WTC11 (cell line): ENCODE results near the gene PSMF1. TPM values are rescaled to one million over a fixed set of nuclear protein-coding genes. Genes with fewer than 3 reads are reported as not detected.

Experiments
- ATAC-seq: fragments of 200-7000 bp; cut with Tn5 transposase; 2 replicates; pipeline ENCODE4 v1.10.0; 2021; ENCODE audit warnings: mild to moderate bottlenecking, moderate library complexity
- CTCF ChIA-PET: fragments of 300-600 bp; sonication (Branson Sonifier 250); formaldehyde crosslinking; loops from one replicate; lab custom pipeline; 2021; ENCODE audit warnings: antibody characterized with exemption; lab: Charles Lee
- POLR2A ChIA-PET: fragments of 350-600 bp; sonication (Branson Sonifier 250); formaldehyde crosslinking; loops from one replicate; lab custom pipeline; 2021; ENCODE audit warnings: antibody characterized with exemption; lab: Charles Lee
- DNase-seq: peaks from one replicate; pipeline ENCODE4 v3.0.0; 2021; ENCODE audit warnings: low spot score
- H3K27ac Mint-ChIP-seq: 2 replicates; pipeline ENCODE4 v1.8.0; 2021; ENCODE audit warnings: mixed read lengths
- H3K27me3 Mint-ChIP-seq: 2 replicates; pipeline ENCODE4 v1.8.0; 2021; ENCODE audit warnings: low read depth, mild to moderate bottlenecking, moderate library complexity, mixed read lengths
- H3K36me3 Mint-ChIP-seq: 2 replicates; pipeline ENCODE4 v1.8.0; 2021; ENCODE audit warnings: mixed read lengths
- H3K4me1 Mint-ChIP-seq: 2 replicates; pipeline ENCODE4 v1.8.0; 2022; ENCODE audit warnings: mixed read lengths
- H3K4me3 Mint-ChIP-seq: 2 replicates; pipeline ENCODE4 v1.8.0; 2021; ENCODE audit warnings: mild to moderate bottlenecking, moderate library complexity, mixed read lengths
- H3K9me3 Mint-ChIP-seq: 2 replicates; pipeline ENCODE4 v1.8.0; 2021; ENCODE audit warnings: mixed read lengths
- CREB1 ChIP-seq: sonication (generic); formaldehyde crosslinking; IDR thresholded peaks from 2 replicates; pipeline ENCODE4 v1.8.0; 2023; ENCODE audit warnings: mild to moderate bottlenecking, missing genetic modification reagents
- CREM ChIP-seq: sonication (generic); formaldehyde crosslinking; IDR thresholded peaks from 2 replicates; pipeline ENCODE4 v1.8.1; 2022; ENCODE audit warnings: mild to moderate bottlenecking, missing genetic modification reagents, moderate library complexity
- ELF4 ChIP-seq: sonication (generic); formaldehyde crosslinking; IDR thresholded peaks from 2 replicates; pipeline ENCODE4 v1.8.1; 2022; ENCODE audit warnings: low read depth, mild to moderate bottlenecking, moderate library complexity, missing genetic modification reagents
- EMX1 ChIP-seq: fragments of 250-450 bp; sonication (Bioruptor Pico); IDR thresholded peaks from 2 replicates; pipeline ENCODE4 v1.8.0; 2021; ENCODE audit warnings: mild to moderate bottlenecking
- FOXP1 ChIP-seq: sonication (generic); formaldehyde crosslinking; IDR thresholded peaks from 2 replicates; pipeline ENCODE4 v1.8.0; 2022; ENCODE audit warnings: missing genetic modification reagents, mild to moderate bottlenecking, moderate library complexity, borderline replicate concordance
- GABPB1 ChIP-seq: sonication (generic); formaldehyde crosslinking; IDR thresholded peaks from 2 replicates; pipeline ENCODE4 v1.8.1; 2023; ENCODE audit warnings: mild to moderate bottlenecking, missing genetic modification reagents
- JAZF1 ChIP-seq: fragments of 250-450 bp; sonication (Bioruptor Pico); IDR thresholded peaks from 2 replicates; pipeline ENCODE4 v1.9.0; 2021; ENCODE audit warnings: moderate library complexity, mild to moderate bottlenecking, inconsistent platforms
- NFYB ChIP-seq: sonication (generic); formaldehyde crosslinking; conservative IDR thresholded peaks from 2 replicates; pipeline ENCODE4 v1.8.0; 2022; ENCODE audit warnings: low read depth, missing genetic modification reagents
- TEAD1 ChIP-seq: sonication (generic); formaldehyde crosslinking; IDR thresholded peaks from 2 replicates; pipeline ENCODE4 v1.8.0; 2022; ENCODE audit warnings: mild to moderate bottlenecking, missing genetic modification reagents
- ZNF121 ChIP-seq: sonication (generic); formaldehyde crosslinking; IDR thresholded peaks from 2 replicates; pipeline ENCODE4 v1.8.0; 2023; ENCODE audit warnings: missing genetic modification reagents
- ZNF138 ChIP-seq: sonication (generic); formaldehyde crosslinking; conservative IDR thresholded peaks from 2 replicates; pipeline ENCODE4 v1.8.1; 2022; ENCODE audit warnings: mild to moderate bottlenecking, moderate library complexity, missing genetic modification reagents
- total RNA-seq: library from RNA; stranded (reverse); gene quantifications from 3 replicates; pipeline ENCODE4 v1.2.3, GENCODE V29; 2021
- TF ChIP-seq, protein P1 (sequence below): sonication (generic); formaldehyde crosslinking; IDR thresholded peaks from 2 replicates; pipeline ENCODE4 v1.8.1; 2022; ENCODE audit warnings: mild to moderate bottlenecking, moderate library complexity, missing genetic modification reagents
- TF ChIP-seq, protein P2 (sequence below): sonication (generic); formaldehyde crosslinking; IDR thresholded peaks from 2 replicates; pipeline ENCODE4 v1.8.1; 2023; ENCODE audit warnings: mild to moderate bottlenecking, missing genetic modification reagents
- TF ChIP-seq, protein P3 (sequence below): sonication (generic); formaldehyde crosslinking; IDR thresholded peaks from 2 replicates; pipeline ENCODE4 v1.8.1; 2022; ENCODE audit warnings: low read depth, missing genetic modification reagents, borderline replicate concordance
- TF ChIP-seq, protein P4 (sequence below): sonication (generic); formaldehyde crosslinking; IDR thresholded peaks from 2 replicates; pipeline ENCODE4 v1.8.0; 2022; ENCODE audit warnings: mild to moderate bottlenecking, missing genetic modification reagents
- TF ChIP-seq, protein P5 (sequence below): sonication (generic); formaldehyde crosslinking; IDR thresholded peaks from 2 replicates; pipeline ENCODE4 v1.8.1; 2023; ENCODE audit warnings: mild to moderate bottlenecking, moderate library complexity, missing genetic modification reagents
- TF ChIP-seq, protein P6 (sequence below): sonication (generic); formaldehyde crosslinking; IDR thresholded peaks from 2 replicates; pipeline ENCODE4 v1.8.1; 2023; ENCODE audit warnings: mild to moderate bottlenecking, missing genetic modification reagents
- TF ChIP-seq, protein P7 (sequence below): fragments of 250-450 bp; sonication (Bioruptor Pico); IDR thresholded peaks from 2 replicates; pipeline ENCODE4 v2.1.2; 2022; ENCODE audit warnings: mild to moderate bottlenecking, moderate library complexity
- TF ChIP-seq, protein P8 (sequence below): sonication (generic); formaldehyde crosslinking; IDR thresholded peaks from 2 replicates; pipeline ENCODE4 v1.8.1; 2023; ENCODE audit warnings: mild to moderate bottlenecking, missing genetic modification reagents, moderate library complexity

Gene PSMF1
- total RNA-seq, 1 experiment from 2014 or later, result 113 TPM

DNA sequence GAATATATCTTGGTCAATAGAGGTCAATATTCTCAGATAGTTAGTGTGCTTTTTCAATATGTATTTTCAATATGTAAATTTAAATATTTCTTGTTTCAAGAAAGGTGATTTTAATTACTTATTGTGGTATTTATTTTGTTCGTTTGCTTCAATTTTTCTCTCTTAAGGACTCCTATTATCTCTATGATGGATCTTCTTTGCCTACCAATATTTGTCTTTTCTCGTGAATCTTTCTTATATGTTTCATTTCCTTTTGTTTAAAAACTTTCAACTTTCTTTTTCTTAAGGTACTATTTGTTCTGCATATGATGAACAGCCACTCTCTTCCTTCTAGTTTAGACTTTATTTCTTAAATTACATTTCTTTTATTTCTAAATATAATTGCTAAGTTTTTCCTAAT, 46.1 kb upstream of the PSMF1 start:
- peaks cover 25% of the 10 kb centered on the region; the same call in 1 of the 2 replicates for H3K9me3 Mint-ChIP-seq
- ChIA-PET CTCF (no interaction called here), POLR2A (no interaction called here)
- peaks cover 7% of the 10 kb centered on the region for H3K4me1 Mint-ChIP-seq
- H3K4me3 Mint-ChIP-seq, result no peak overlapping the region
- no peak overlapping the region for H3K27ac Mint-ChIP-seq
- H3K27me3 Mint-ChIP-seq, result peaks cover 13% of the 10 kb centered on the region
- TF ChIP-seq JAZF1 (CRISPR knock-in tag) (no peak), CREB1 (CRISPR knock-in tag) (no peak), NFYB (CRISPR knock-in tag) (no peak), GABPB1 (CRISPR knock-in tag) (no peak), CREM (CRISPR knock-in tag) (no peak), EMX1 (CRISPR knock-in tag) (no peak)
- TF ChIP-seq, protein P1, sequence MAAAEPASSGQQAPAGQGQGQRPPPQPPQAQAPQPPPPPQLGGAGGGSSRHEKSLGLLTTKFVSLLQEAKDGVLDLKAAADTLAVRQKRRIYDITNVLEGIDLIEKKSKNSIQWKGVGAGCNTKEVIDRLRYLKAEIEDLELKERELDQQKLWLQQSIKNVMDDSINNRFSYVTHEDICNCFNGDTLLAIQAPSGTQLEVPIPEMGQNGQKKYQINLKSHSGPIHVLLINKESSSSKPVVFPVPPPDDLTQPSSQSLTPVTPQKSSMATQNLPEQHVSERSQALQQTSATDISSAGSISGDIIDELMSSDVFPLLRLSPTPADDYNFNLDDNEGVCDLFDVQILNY (CRISPR knock-in tag), result no peak
- TF ChIP-seq, protein P2, sequence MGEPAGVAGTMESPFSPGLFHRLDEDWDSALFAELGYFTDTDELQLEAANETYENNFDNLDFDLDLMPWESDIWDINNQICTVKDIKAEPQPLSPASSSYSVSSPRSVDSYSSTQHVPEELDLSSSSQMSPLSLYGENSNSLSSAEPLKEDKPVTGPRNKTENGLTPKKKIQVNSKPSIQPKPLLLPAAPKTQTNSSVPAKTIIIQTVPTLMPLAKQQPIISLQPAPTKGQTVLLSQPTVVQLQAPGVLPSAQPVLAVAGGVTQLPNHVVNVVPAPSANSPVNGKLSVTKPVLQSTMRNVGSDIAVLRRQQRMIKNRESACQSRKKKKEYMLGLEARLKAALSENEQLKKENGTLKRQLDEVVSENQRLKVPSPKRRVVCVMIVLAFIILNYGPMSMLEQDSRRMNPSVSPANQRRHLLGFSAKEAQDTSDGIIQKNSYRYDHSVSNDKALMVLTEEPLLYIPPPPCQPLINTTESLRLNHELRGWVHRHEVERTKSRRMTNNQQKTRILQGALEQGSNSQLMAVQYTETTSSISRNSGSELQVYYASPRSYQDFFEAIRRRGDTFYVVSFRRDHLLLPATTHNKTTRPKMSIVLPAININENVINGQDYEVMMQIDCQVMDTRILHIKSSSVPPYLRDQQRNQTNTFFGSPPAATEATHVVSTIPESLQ (CRISPR knock-in tag), result no peak
- TF ChIP-seq, protein P3, sequence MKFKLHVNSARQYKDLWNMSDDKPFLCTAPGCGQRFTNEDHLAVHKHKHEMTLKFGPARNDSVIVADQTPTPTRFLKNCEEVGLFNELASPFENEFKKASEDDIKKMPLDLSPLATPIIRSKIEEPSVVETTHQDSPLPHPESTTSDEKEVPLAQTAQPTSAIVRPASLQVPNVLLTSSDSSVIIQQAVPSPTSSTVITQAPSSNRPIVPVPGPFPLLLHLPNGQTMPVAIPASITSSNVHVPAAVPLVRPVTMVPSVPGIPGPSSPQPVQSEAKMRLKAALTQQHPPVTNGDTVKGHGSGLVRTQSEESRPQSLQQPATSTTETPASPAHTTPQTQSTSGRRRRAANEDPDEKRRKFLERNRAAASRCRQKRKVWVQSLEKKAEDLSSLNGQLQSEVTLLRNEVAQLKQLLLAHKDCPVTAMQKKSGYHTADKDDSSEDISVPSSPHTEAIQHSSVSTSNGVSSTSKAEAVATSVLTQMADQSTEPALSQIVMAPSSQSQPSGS, result no peak
- TF ChIP-seq, protein P4, sequence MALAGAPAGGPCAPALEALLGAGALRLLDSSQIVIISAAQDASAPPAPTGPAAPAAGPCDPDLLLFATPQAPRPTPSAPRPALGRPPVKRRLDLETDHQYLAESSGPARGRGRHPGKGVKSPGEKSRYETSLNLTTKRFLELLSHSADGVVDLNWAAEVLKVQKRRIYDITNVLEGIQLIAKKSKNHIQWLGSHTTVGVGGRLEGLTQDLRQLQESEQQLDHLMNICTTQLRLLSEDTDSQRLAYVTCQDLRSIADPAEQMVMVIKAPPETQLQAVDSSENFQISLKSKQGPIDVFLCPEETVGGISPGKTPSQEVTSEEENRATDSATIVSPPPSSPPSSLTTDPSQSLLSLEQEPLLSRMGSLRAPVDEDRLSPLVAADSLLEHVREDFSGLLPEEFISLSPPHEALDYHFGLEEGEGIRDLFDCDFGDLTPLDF, result no peak
- TF ChIP-seq, all 79 proteins: peak for 0
- no peaks in the 10 kb centered on the region; the same call in 1 of the 2 replicates for H3K36me3 Mint-ChIP-seq
- DNase-seq (no peak), ATAC-seq (no peak)

DNA sequence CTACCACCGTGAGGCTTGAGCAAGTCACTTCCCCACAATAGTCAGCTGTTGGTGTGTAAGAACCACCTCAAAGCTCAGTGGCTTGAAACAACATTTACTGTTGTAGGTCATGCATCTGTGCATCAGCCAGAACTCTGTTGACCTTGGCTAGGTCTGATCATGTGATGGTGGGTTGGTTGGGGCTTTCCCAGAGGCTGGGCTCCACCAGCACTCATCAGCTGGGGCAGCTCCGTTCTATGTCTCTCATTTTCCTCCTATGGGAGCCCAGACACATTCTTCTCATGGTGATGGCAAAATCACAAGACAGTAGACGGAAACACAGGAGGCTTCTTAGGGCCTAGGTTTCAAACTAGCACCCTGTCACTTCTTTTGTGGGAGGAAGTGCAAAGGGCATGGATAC, 42.8 kb upstream of the PSMF1 start:
- no peak for ATAC-seq
- H3K4me1 Mint-ChIP-seq, result peaks cover 7% of the 10 kb centered on the region

DNA sequence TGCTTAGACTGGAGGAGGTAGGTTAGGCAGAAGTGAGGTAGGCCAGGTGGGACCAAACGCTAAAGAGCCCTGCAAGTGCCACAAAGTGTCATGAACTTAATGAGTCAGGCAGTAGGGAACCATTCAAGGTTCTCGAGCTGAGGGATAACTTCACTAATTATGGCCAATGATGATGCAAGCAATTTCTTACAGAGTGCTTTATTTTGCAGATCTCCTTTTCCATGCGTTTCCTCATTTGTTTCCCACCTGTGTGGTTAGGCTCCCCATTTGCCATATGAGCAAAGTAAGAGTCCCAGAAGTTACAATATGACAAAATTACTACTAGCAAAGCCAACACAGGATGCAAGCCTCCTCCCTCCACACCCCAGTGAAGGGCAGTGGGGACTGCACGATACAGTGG, 36.5 kb upstream of the PSMF1 start:
- H3K9me3 Mint-ChIP-seq, result peaks cover 18% of the 10 kb centered on the region
- peaks cover 7% of the 10 kb centered on the region for H3K4me1 Mint-ChIP-seq
- POLR2A ChIA-PET, result no interaction called here
- CTCF ChIA-PET, result no interaction called here
- 0 out of 2 replicates have a peak, but pooled peaks cover 3% of the 10 kb centered on the region for H3K27me3 Mint-ChIP-seq
- no peak overlapping the region for H3K4me3 Mint-ChIP-seq
- DNase-seq (no peak), ATAC-seq (no peak)
- H3K36me3 Mint-ChIP-seq, result 0 out of 2 replicates have a peak, but pooled peaks cover 3% of the 10 kb centered on the region
- no peak overlapping the region for H3K27ac Mint-ChIP-seq
- TF ChIP-seq TEAD1 (CRISPR knock-in tag) (no peak), ZNF121 (CRISPR knock-in tag) (no peak), ZNF138 (CRISPR knock-in tag) (no peak), ELF4 (CRISPR knock-in tag) (no peak), FOXP1 (CRISPR knock-in tag) (no peak)
- TF ChIP-seq, protein P5, sequence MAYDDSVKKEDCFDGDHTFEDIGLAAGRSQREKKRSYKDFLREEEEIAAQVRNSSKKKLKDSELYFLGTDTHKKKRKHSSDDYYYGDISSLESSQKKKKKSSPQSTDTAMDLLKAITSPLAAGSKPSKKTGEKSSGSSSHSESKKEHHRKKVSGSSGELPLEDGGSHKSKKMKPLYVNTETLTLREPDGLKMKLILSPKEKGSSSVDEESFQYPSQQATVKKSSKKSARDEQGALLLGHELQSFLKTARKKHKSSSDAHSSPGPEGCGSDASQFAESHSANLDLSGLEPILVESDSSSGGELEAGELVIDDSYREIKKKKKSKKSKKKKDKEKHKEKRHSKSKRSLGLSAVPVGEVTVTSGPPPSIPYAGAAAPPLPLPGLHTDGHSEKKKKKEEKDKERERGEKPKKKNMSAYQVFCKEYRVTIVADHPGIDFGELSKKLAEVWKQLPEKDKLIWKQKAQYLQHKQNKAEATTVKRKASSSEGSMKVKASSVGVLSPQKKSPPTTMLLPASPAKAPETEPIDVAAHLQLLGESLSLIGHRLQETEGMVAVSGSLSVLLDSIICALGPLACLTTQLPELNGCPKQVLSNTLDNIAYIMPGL, result no peak
- TF ChIP-seq, protein P6, sequence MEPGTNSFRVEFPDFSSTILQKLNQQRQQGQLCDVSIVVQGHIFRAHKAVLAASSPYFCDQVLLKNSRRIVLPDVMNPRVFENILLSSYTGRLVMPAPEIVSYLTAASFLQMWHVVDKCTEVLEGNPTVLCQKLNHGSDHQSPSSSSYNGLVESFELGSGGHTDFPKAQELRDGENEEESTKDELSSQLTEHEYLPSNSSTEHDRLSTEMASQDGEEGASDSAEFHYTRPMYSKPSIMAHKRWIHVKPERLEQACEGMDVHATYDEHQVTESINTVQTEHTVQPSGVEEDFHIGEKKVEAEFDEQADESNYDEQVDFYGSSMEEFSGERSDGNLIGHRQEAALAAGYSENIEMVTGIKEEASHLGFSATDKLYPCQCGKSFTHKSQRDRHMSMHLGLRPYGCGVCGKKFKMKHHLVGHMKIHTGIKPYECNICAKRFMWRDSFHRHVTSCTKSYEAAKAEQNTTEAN, result no peak

More for the DNA sequence above, 42.8 kb upstream of the PSMF1 start:
- Mint-ChIP-seq H3K9me3 (peaks cover 17% of the 10 kb centered on the region; the same call in 1 of the 2 replicates), H3K27ac (no peak overlapping the region), H3K36me3 (no peaks in the 10 kb centered on the region; the same call in 1 of the 2 replicates), H3K27me3 (peaks cover 3% of the 10 kb centered on the region), H3K4me3 (no peak overlapping the region)
- DNase-seq, result no peak
- CTCF ChIA-PET, result no interaction called here
- TF ChIP-seq, protein P7, sequence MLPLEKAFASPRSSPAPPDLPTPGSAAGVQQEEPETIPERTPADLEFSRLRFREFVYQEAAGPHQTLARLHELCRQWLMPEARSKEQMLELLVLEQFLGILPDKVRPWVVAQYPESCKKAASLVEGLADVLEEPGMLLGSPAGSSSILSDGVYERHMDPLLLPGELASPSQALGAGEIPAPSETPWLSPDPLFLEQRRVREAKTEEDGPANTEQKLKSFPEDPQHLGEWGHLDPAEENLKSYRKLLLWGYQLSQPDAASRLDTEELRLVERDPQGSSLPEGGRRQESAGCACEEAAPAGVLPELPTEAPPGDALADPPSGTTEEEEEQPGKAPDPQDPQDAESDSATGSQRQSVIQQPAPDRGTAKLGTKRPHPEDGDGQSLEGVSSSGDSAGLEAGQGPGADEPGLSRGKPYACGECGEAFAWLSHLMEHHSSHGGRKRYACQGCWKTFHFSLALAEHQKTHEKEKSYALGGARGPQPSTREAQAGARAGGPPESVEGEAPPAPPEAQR, result no peak
- TF ChIP-seq, protein P8, sequence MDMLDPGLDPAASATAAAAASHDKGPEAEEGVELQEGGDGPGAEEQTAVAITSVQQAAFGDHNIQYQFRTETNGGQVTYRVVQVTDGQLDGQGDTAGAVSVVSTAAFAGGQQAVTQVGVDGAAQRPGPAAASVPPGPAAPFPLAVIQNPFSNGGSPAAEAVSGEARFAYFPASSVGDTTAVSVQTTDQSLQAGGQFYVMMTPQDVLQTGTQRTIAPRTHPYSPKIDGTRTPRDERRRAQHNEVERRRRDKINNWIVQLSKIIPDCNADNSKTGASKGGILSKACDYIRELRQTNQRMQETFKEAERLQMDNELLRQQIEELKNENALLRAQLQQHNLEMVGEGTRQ (CRISPR knock-in tag), result peak; percentile 19; the same call in 1 of the 2 replicates
- POLR2A ChIA-PET, result no interaction called here
